GM12875 (cell line): ENCODE results near the gene BMAL2.

Experiments used
- H3K4me3 ChIP-seq: one replicate; pipeline ENCODE4 v1.5.1; 2011; ENCODE audit warnings: low read depth, low read length, control low read depth
- CTCF ChIP-seq: IDR thresholded peaks from 2 replicates; pipeline ENCODE4 v1.5.1; 2011; ENCODE audit warnings: low read depth, mild to moderate bottlenecking, control low read depth, inconsistent platforms, low read length, moderate library complexity, borderline replicate concordance; ENCODE audit not compliant: insufficient read depth

BMAL2 gene

GRCh38 chr12:27319409-27319808 is 13.2 kb upstream of the BMAL2 start:
- TF ChIP-seq CTCF: no peak
- no peak overlapping the region for H3K4me3 ChIP-seq

GRCh38 chr12:27319848-27320247 is 12.8 kb upstream of the BMAL2 start:
- H3K4me3 ChIP-seq: no peak overlapping the region
- TF ChIP-seq CTCF: no peak

DNA sequence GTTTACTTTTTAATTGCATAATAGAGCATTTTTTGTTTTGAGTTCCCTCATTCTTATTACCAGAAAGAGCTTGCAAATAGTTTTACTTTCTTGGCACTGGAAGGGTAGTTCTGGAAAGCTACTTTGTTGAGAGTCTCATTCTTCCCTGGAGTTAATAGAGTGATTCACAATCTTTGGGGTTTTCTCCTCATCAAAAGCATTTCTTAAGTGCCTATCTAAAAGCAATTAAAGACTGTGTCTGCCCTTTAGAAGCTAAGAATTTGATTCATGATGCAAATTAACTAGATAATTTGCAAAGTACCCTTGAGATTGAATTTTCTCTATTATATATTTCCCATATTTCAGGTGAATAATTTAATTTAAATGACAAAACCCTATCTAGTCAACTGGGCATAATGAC is 8.1 kb upstream of the BMAL2 start:
- no peak for TF ChIP-seq CTCF
- no peak overlapping the region for H3K4me3 ChIP-seq

GRCh38 chr12:27330846-27331245 is 1.8 kb upstream of the BMAL2 start:
- H3K4me3 ChIP-seq: no peak overlapping the region
- TF ChIP-seq CTCF: no peak

DNA sequence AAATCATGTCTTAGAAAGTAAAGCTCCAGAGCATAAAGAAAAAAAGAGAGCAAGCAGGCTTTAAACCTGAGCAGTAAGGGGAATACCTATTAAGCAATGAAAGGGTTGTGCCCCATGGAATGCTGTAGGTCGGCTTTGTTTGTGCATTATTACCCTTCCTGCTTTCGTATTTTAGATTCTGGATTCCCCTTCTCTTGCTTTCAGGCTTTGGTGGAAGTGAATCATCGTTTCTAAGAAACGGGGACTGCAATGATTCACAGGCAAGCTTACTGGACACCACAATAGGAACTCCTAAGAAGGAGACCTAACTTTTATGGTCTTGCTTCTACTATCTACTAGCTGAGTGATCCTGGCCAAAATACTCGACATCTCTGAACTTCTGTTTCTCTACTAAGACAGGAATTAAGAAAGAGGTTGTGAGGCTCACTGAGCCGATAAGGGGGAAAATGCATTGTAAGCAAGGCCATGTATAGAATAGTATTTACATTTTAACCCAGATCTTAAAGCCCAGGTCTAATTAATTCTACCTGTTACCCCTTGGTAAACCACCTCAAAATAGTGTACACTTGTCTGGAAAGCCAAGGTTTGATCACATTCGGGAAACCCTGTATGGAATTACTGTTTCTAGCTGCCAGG is 1.2 kb upstream of the BMAL2 start:
- peak overlapping the region; percentile 90 for H3K4me3 ChIP-seq

GRCh38 chr12:27331927-27332324 is 710 bp upstream of the BMAL2 start:
- TF ChIP-seq CTCF: no peak
- peak overlapping the region; percentile 90 for H3K4me3 ChIP-seq

More for the DNA sequence above, 1.2 kb upstream of the BMAL2 start:
- TF ChIP-seq CTCF: no peak

DNA sequence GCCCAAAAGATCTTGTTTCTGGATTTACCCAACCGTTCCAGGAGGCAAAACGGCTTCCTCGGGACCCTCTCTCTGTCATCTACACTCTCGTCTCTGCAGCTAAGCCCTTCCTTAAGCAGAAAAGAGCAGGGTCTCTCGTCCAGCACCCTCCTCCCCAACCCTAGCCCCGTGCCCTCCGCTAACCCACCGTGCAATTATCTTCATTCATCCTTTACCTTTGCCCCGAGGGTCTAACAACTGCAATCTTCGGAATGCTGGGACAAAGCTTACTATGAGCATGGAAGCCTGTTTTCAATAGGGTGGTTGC is 276 bp upstream of the BMAL2 start:
- peak overlapping the region; percentile 90 for H3K4me3 ChIP-seq
- TF ChIP-seq CTCF: no peak
